ENCODE measurements around the gene TYRO3. TPM values are rescaled to one million over a fixed set of nuclear protein-coding genes. Genes with fewer than 3 reads are reported as not detected.

Gene TYRO3
- total RNA-seq, 1 experiment from 2014 or later, result 30.3 TPM

GRCh38 chr15:41535544-41535943 lies 23.5 kb upstream of the TYRO3 start:
- H3K4me1 ChIP-seq (replicated peaks; ENCODE audit: insufficient read depth), result no peaks in the 10 kb centered on the region
- H2AFZ ChIP-seq, result no peak overlapping the region
- no peaks in the 10 kb centered on the region for H3F3A ChIP-seq (ENCODE audit: insufficient read depth, low read depth)
- H3K27me3 ChIP-seq (ENCODE audit: insufficient read depth, low read depth), result no peaks in the 10 kb centered on the region
- DNase-seq, result no peak
- H3K79me2 ChIP-seq (ENCODE audit: low read depth), result no peaks in the 10 kb centered on the region
- no peak overlapping the region for H3K27ac ChIP-seq
- ChIA-PET CTCF (no interaction called here), POLR2A (ENCODE audit: unreplicated experiment) (no interaction called here)
- BruUV-seq (replicated peaks), result no TSS peak
- no peak overlapping the region for H3K4me3 ChIP-seq
- TF ChIP-seq EZH2 (IDR thresholded peaks at IDR 0.05; ENCODE audit: low read depth) (no peak), CTCF (conservative IDR thresholded peaks at IDR 0.05) (no peak)
- intact Hi-C loops (cut with micrococcal nuclease; ENCODE audit: unreplicated experiment), result no loop called here
- H4K20me1 ChIP-seq (ENCODE audit: insufficient read depth), result no peaks in the 10 kb centered on the region
- no peak overlapping the region for H3K4me2 ChIP-seq
- H3K9me3 ChIP-seq (ENCODE audit: insufficient read depth, low read depth), result no peaks in the 10 kb centered on the region
- H3K36me3 ChIP-seq (ENCODE audit: low read depth), result no peaks in the 10 kb centered on the region; the same call in 1 of the 2 replicates
- no peaks in the 10 kb centered on the region for H3K9me2 ChIP-seq (ENCODE audit: insufficient read depth)

- Histone ChIP-seq H3K9me3 (ENCODE audit: insufficient read depth, low read depth) (no peaks in the 10 kb centered on the region), H3K79me2 (ENCODE audit: low read depth) (no peaks in the 10 kb centered on the region), H3K36me3 (ENCODE audit: low read depth) (no peaks in the 10 kb centered on the region; the same call in 1 of the 2 replicates), H3K4me1 (replicated peaks; ENCODE audit: insufficient read depth) (no peaks in the 10 kb centered on the region), H3K9me2 (ENCODE audit: insufficient read depth) (no peaks in the 10 kb centered on the region), H3K4me3 (no peak overlapping the region), H4K20me1 (ENCODE audit: insufficient read depth) (no peaks in the 10 kb centered on the region), H2AFZ (no peak overlapping the region), H3K27ac (no peak overlapping the region), H3K27me3 (ENCODE audit: insufficient read depth, low read depth) (no peaks in the 10 kb centered on the region), H3F3A (ENCODE audit: insufficient read depth, low read depth) (no peaks in the 10 kb centered on the region), H3K4me2 (no peak overlapping the region)
- no peak for DNase-seq
- no TSS peak for BruUV-seq (replicated peaks)
- TF ChIP-seq CTCF (conservative IDR thresholded peaks at IDR 0.05) (no peak), EZH2 (IDR thresholded peaks at IDR 0.05; ENCODE audit: low read depth) (no peak)
- ChIA-PET CTCF (no interaction called here), POLR2A (ENCODE audit: unreplicated experiment) (no interaction called here)
- intact Hi-C loops (cut with micrococcal nuclease; ENCODE audit: unreplicated experiment), result no loop called here
Observed at GRCh38 chr15:41536866-41537265, 22.1 kb upstream of the TYRO3 start.

GRCh38 chr15:41543521-41543870 lies 15.5 kb upstream of the TYRO3 start:
- BruUV-seq (replicated peaks), result no TSS peak
- Histone ChIP-seq H3K9me3 (ENCODE audit: insufficient read depth, low read depth) (no peaks in the 10 kb centered on the region), H3K4me1 (replicated peaks; ENCODE audit: insufficient read depth) (peaks cover 20% of the 10 kb centered on the region), H3K36me3 (ENCODE audit: low read depth) (no peaks in the 10 kb centered on the region), H3K27me3 (ENCODE audit: insufficient read depth, low read depth) (no peaks in the 10 kb centered on the region), H3K79me2 (ENCODE audit: low read depth) (peaks cover 16% of the 10 kb centered on the region), H3K27ac (peak overlapping the region; percentile 77), H4K20me1 (ENCODE audit: insufficient read depth) (no peaks in the 10 kb centered on the region), H3K4me3 (peak overlapping the region; percentile 92), H3K4me2 (peak overlapping the region; percentile 83), H3F3A (ENCODE audit: insufficient read depth, low read depth) (peaks cover 18% of the 10 kb centered on the region), H3K9me2 (ENCODE audit: insufficient read depth) (no peaks in the 10 kb centered on the region), H2AFZ (peak overlapping the region; percentile 98)
- intact Hi-C loops (cut with micrococcal nuclease; ENCODE audit: unreplicated experiment), result no loop called here
- TF ChIP-seq EZH2 (IDR thresholded peaks at IDR 0.05; ENCODE audit: low read depth) (no peak), CTCF (conservative IDR thresholded peaks at IDR 0.05) (no peak)
- POLR2A ChIA-PET (ENCODE audit: unreplicated experiment), result interaction anchor here (0.5 to 0.6 kb wide), 3 partner anchors 9 to 1031 kb away, joined by 3 to 4 read pairs (median 4); partner anchors contain the start of genes NUSAP1 and OIP5
- CTCF ChIA-PET, result no interaction called here
- no peak for DNase-seq
